Psoas muscle (tissue), 8 donors: ENCODE measurements around the gene COL5A1. TPM values are rescaled to one million over a fixed set of nuclear protein-coding genes. Genes with fewer than 3 reads are reported as not detected.

Experiments
- ATAC-seq, 4 donors: fragments of 200-7000 bp; cut with Tn5 transposase; one replicate each; pipeline ENCODE4 v1.9.1; 2020; ENCODE audit warnings: moderate library complexity in 3 of 4, mild to moderate bottlenecking in 2 of 4
- DNase-seq, 2 donors: peaks; one replicate each; pipeline ENCODE4 v3.0.0-alpha.2; 2020
- H3K27ac ChIP-seq: fragments of 200-600 bp; one replicate; pipeline ENCODE4 v1.8.0; 2022
- H3K27me3 ChIP-seq, 3 donors: fragments of 200-600 bp in 1 of 3; one replicate each; pipeline versions ENCODE4 v1.6.1 to v1.8.0; 2013 to 2022; ENCODE audit warnings: low read length in 2 of 3, mild to moderate bottlenecking in 2 of 3, moderate library complexity in 1 of 3; ENCODE audit not compliant: insufficient read depth in 3 of 3
- H3K36me3 ChIP-seq, 2 donors: fragments of 200-600 bp in 1 of 2; one replicate each; pipeline versions ENCODE4 v1.6.1 to v1.8.0; 2013 to 2022; ENCODE audit warnings: low read depth in 1 of 2, mild to moderate bottlenecking in 1 of 2, moderate library complexity in 1 of 2; ENCODE audit not compliant: insufficient read depth in 1 of 2
- H3K4me1 ChIP-seq: fragments of 200-600 bp; one replicate; pipeline ENCODE4 v1.8.0; 2022
- H3K4me3 ChIP-seq: fragments of 200-600 bp; one replicate; pipeline ENCODE4 v1.8.0; 2022; ENCODE audit warnings: mild to moderate bottlenecking
- H3K9me3 ChIP-seq: fragments of 200-600 bp; one replicate; pipeline ENCODE4 v1.8.0; 2022
- CTCF ChIP-seq: fragments of 200-600 bp; IDR thresholded peaks from one replicate; pipeline ENCODE4 v1.8.0; 2022; ENCODE audit warnings: antibody characterized with exemption
- WGBS, 3 donors: extraction: QIAGEN DNeasy Blood & Tissue Kit; methylation state at CpG; one replicate each; pipeline versions ENCODE4 v1.1.6 to v1.1.7; 2013; 5-methylcytosine and 5-hydroxymethylcytosine counted together
- intact Hi-C, 2 donors: fragments of 100-400 bp; cut with DNase I; formaldehyde crosslinking; loops; one replicate each; pipeline versions ENCODE4 v1.11.0 to v1.14.2; 2022
- polyA plus RNA-seq, 3 donors: library from polyadenylated mRNA; stranded (reverse); fragments of 200-250 nt; gene quantifications; one replicate each; pipeline ENCODE4 v1.2.3, GENCODE V29; 2013
- total RNA-seq, 4 donors: library from RNA; stranded (reverse); fragmentation: NEBNext Ultra II Directional in 2 of 4; extraction: Animal tissue kit (Norgen Biotek cat#: 25700) in 2 of 4; gene quantifications; one replicate each; pipeline versions ENCODE4 v1.2.1 to v1.2.4, GENCODE V29; 2021 to 2023
- donor health status: healthy with polysubstance abuse.
- donor health status: DM: no; HTN: no; CAD: no; lungs with moderate emphysema.
- donor health status: Bipolar disorder and iron deficiency.
- donor health status: healthy.
- donor health status: DM: yes; HTN: yes; CAD: no.
- donor health status: DM: no; HTN: no; CAD: no.
- donor health status: DM: no; HTN: no; CAD: no.
- donor health status: DM: yes; HTN: yes; CAD: no.

COL5A1 gene
- total and polyA plus RNA-seq, 7 donors: 1.7 to 11.3 (median 3.4) TPM

GRCh38 chr9:134632329-134632728 is 9.3 kb upstream of the COL5A1 start:
- ATAC-seq (no peak), DNase-seq (peak in 1 of 2 donors; percentile 13)
- 90 to 94% (median 90%) methylated on average over 9 of the region's 9 CpGs for WGBS, 3 donors
- peaks cover 0 to 17% (median 3%) of the 10 kb centered on the region in 3 donors for H3K27me3 ChIP-seq
- H3K4me1 ChIP-seq: no peaks in the 10 kb centered on the region
- no peaks in the 10 kb centered on the region for H3K9me3 ChIP-seq
- no peak overlapping the region for H3K4me3 ChIP-seq
- H3K27ac ChIP-seq: no peak overlapping the region
- no peak for TF ChIP-seq CTCF
- intact Hi-C loops: loop anchor here in 1 of 2 donors (10.0 kb wide), 1 partner anchor 158 kb away; no protein-coding TSS in a partner anchor
- no peaks in the 10 kb centered on the region for H3K36me3 ChIP-seq

- no peak for TF ChIP-seq CTCF
- no peak for ATAC-seq
- Histone ChIP-seq H3K4me1 (no peaks in the 10 kb centered on the region), H3K27ac (no peak overlapping the region), H3K4me3 (no peak overlapping the region), H3K36me3 (no peaks in the 10 kb centered on the region), H3K27me3 (peaks cover 0 to 19% (median 3%) of the 10 kb centered on the region in 3 donors), H3K9me3 (no peaks in the 10 kb centered on the region)
- peak in 1 of 2 donors; percentile 26 for DNase-seq
- intact Hi-C loops: loop anchor here in 1 of 2 donors (10.0 kb wide), 1 partner anchor 159 kb away; no protein-coding TSS in a partner anchor
- 84 to 89% (median 86%) methylated on average over 16 of the region's 16 CpGs for WGBS, 3 donors
These were observed 8.1 kb upstream of the COL5A1 start for GRCh38 chr9:134633362-134634142.

- TF ChIP-seq CTCF: no peak
- H3K27me3 ChIP-seq: peaks cover 0 to 25% (median 2%) of the 10 kb centered on the region in 3 donors
- no peaks in the 10 kb centered on the region for H3K4me1 ChIP-seq
- no peak overlapping the region for H3K4me3 ChIP-seq
- intact Hi-C loops: loop anchor here in 1 of 2 donors (10.0 kb wide), 1 partner anchor 159 kb away; no protein-coding TSS in a partner anchor
- H3K36me3 ChIP-seq: no peaks in the 10 kb centered on the region
- ATAC-seq (no peak), DNase-seq (peak in 1 of 2 donors; percentile 45)
- 90 to 94% (median 93%) methylated on average over 9 of the region's 9 CpGs for whole genome bisulfite sequencing, 3 donors
- H3K9me3 ChIP-seq: no peaks in the 10 kb centered on the region
- H3K27ac ChIP-seq: no peak overlapping the region
These were observed 7.4 kb upstream of the COL5A1 start for GRCh38 chr9:134634176-134634575.

- ATAC-seq (no peak), DNase-seq (peak in 1 of 2 donors; percentile 34)
- H3K27me3 ChIP-seq: peaks cover 0 to 25% (median 0%) of the 10 kb centered on the region in 3 donors
- H3K9me3 ChIP-seq: no peaks in the 10 kb centered on the region
- 93 to 95% (median 94%) methylated on average over 15 of the region's 15 CpGs for WGBS, 3 donors
- H3K4me1 ChIP-seq: no peaks in the 10 kb centered on the region
- no peak for TF ChIP-seq CTCF
- H3K36me3 ChIP-seq: no peaks in the 10 kb centered on the region
- no peak overlapping the region for H3K27ac ChIP-seq
- intact Hi-C loops: loop anchor here in 1 of 2 donors (10.0 kb wide), 1 partner anchor 160 kb away; no protein-coding TSS in a partner anchor
- H3K4me3 ChIP-seq: no peak overlapping the region
These were observed 6.9 kb upstream of the COL5A1 start for GRCh38 chr9:134634667-134635230.
